Activated CD4-positive, alpha-beta memory T cell treated with anti-CD3 and anti-CD28 coated beads for 36 hours (primary cell): ENCODE data around the gene TMEM200B. TPM values are rescaled to one million over a fixed set of nuclear protein-coding genes. Genes with fewer than 3 reads are reported as not detected.
A peak's percentile ranks its signal among the peaks of the same experiment; 100 is the strongest.
"Not testable (repeated sequence)": the region's sequence is repeated elsewhere in the genome, so short reads cannot be mapped to it uniquely, and the experiment has no call there.

Experiments used
- CTCF ChIA-PET: fragments of 350-600 bp; sonication (Branson Sonifier 250); formaldehyde crosslinking; loops from one replicate; lab custom pipeline; 2021; ENCODE audit warnings: antibody characterized with exemption, inconsistent platforms; lab: Charles Lee
- POLR2A ChIA-PET: fragments of 350-600 bp; sonication (Branson Sonifier 250); formaldehyde crosslinking; loops from one replicate; lab custom pipeline; 2021; ENCODE audit warnings: antibody characterized with exemption; lab: Charles Lee
- DNase-seq: peaks from one replicate; pipeline ENCODE4 v3.0.0-alpha.2; 2020
- H3K27ac Mint-ChIP-seq: one replicate; pipeline ENCODE4 v1.8.0; 2021; ENCODE audit warnings: mixed read lengths
- H3K27me3 Mint-ChIP-seq: one replicate; pipeline ENCODE4 v1.8.0; 2021; ENCODE audit warnings: mixed read lengths
- H3K36me3 Mint-ChIP-seq: one replicate; pipeline ENCODE4 v1.8.0; 2021; ENCODE audit warnings: mixed read lengths
- H3K4me1 Mint-ChIP-seq: one replicate; pipeline ENCODE4 v1.8.0; 2021; ENCODE audit warnings: low read depth, mixed read lengths
- H3K4me3 Mint-ChIP-seq: one replicate; pipeline ENCODE4 v1.8.0; 2021; ENCODE audit warnings: mild to moderate bottlenecking, mixed read lengths
- H3K9me3 Mint-ChIP-seq: one replicate; pipeline ENCODE4 v1.8.0; 2021; ENCODE audit warnings: mixed read lengths
- intact Hi-C: fragments of 100-400 bp; cut with micrococcal nuclease; formaldehyde crosslinking; loops from one replicate; pipeline ENCODE4 v1.15.1; 2023
- total RNA-seq, 2 experiments: library from RNA; stranded (reverse); gene quantifications; one replicate each; pipeline ENCODE4 v1.2.3, GENCODE V29; 2021

TMEM200B gene
- total RNA-seq, 2 experiments from 2014 or later = 1.5 to 2.1 TPM

DNA sequence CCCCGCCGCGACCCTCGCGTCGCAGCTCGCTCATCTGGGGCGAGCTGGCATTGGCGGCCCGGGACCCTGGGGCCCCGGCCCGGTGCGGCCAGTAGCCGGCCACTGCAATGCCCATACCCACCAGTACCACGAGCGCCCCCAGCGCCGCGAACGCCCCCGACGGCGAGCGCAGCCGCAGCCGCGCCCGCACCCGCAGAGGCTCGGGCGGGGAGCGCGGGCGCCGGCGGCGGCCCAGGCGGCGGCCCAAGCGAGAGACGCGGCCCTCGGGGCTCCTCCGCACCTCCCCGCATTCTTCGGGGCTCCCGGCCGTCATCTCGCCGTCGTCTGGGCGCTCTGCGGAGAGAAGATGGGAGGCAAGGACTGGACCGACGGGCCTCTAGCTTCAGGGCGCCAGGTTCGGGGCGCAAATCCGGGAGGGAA, 2.2 kb downstream of the TMEM200B start:
- ChIA-PET CTCF (interaction anchor here (0.6 to 4.5 kb wide), 10 partner anchors 9 to 1332 kb away, joined by 3 to 28 read pairs (median 4); partner anchors contain the start of gene SRSF4), POLR2A (interaction anchor here (0.9 to 1.0 kb wide), 2 partner anchors 58 to 235 kb away, joined by 3 read pairs; no protein-coding TSS in a partner anchor)
- peak; percentile 11 for DNase-seq
- intact Hi-C loops = loop anchor here (1.0 to 5.0 kb wide), 3 partner anchors 61 to 236 kb away; partner anchors contain the start of gene SRSF4
- no peaks in the 10 kb centered on the region for H3K9me3 Mint-ChIP-seq
- no peak overlapping the region for H3K27ac Mint-ChIP-seq
- peaks cover 8% of the 10 kb centered on the region for H3K36me3 Mint-ChIP-seq
- H3K27me3 Mint-ChIP-seq = peaks cover 18% of the 10 kb centered on the region
- H3K4me1 Mint-ChIP-seq = peaks cover 2% of the 10 kb centered on the region
- H3K4me3 Mint-ChIP-seq = peak overlapping the region; percentile 46

DNA sequence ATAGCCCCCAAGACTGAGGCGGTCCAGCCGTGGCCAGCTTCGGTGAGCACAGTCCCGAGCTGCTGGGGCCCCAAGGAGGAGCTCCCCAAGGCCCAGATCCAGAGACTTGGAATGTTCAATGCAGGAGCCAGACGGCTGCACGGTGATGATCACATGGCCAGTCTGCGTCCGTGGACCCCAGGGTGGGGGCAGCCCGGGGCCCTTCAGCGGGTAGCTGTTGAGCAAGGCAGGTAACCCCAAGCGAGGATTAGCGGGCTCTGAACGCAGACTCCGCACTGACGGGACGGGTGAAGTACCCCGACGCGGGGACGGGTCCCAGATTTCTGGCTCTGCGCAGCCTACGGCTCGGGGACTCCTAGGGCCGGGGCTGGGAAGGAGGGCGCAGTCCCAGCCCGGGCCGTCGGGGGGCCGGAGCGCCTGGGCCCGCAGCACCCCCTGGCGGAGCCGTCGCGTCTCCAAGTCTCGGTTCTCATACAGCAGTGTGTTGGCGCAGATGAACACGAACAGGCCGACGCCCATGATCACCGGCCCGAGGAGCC, 2.7 kb downstream of the TMEM200B start:
- Mint-ChIP-seq H3K4me3 (no peak overlapping the region), H3K9me3 (no peaks in the 10 kb centered on the region), H3K27ac (no peak overlapping the region), H3K4me1 (peaks cover 2% of the 10 kb centered on the region), H3K27me3 (peaks cover 16% of the 10 kb centered on the region), H3K36me3 (peaks cover 12% of the 10 kb centered on the region)
- peak; percentile 80 for DNase-seq
- POLR2A ChIA-PET = interaction anchor here (0.9 kb wide), 1 partner anchor 59 kb away, joined by 3 read pairs; no protein-coding TSS in a partner anchor
- CTCF ChIA-PET = interaction anchor here (0.5 to 4.5 kb wide), 7 partner anchors 32 to 335 kb away, joined by 3 to 28 read pairs (median 4); partner anchors contain the start of gene SRSF4
- intact Hi-C loops = loop anchor here (1.0 to 5.0 kb wide), 3 partner anchors 61 to 236 kb away; partner anchors contain the start of gene SRSF4

DNA sequence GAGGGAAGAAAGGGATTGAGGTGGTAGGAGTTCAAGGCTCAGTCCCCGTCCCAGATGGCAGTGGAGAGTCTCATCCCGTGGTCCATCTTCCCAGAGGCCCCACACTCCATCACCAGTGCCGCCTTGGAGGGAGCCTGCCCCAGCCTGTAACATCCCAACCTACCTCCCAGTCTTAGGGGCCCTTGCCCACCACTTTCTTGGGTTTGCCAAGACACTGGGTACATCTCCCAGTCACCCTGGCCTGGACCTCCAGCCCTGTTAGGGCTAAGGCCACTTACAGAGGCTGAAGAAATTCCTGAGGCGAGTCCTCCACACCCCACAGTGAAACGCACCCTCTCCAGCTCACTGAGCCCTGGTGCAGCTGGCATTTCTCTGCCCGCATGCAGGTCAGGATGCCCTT, 3.3 kb downstream of the TMEM200B start:
- CTCF ChIA-PET = interaction anchor here (0.5 to 4.5 kb wide), 6 partner anchors 31 to 334 kb away, joined by 3 to 28 read pairs (median 4); partner anchors contain the start of gene SRSF4
- no peak overlapping the region for H3K27ac Mint-ChIP-seq
- H3K9me3 Mint-ChIP-seq = no peaks in the 10 kb centered on the region
- intact Hi-C loops = loop anchor here (5.0 kb wide), 2 partner anchors 62 to 82 kb away; partner anchors contain the start of gene SRSF4
- H3K36me3 Mint-ChIP-seq = peaks cover 13% of the 10 kb centered on the region
- H3K4me3 Mint-ChIP-seq = no peak overlapping the region
- peaks cover 9% of the 10 kb centered on the region for H3K27me3 Mint-ChIP-seq
- POLR2A ChIA-PET = no interaction called here
- peaks cover 2% of the 10 kb centered on the region for H3K4me1 Mint-ChIP-seq
- no peak for DNase-seq

DNA sequence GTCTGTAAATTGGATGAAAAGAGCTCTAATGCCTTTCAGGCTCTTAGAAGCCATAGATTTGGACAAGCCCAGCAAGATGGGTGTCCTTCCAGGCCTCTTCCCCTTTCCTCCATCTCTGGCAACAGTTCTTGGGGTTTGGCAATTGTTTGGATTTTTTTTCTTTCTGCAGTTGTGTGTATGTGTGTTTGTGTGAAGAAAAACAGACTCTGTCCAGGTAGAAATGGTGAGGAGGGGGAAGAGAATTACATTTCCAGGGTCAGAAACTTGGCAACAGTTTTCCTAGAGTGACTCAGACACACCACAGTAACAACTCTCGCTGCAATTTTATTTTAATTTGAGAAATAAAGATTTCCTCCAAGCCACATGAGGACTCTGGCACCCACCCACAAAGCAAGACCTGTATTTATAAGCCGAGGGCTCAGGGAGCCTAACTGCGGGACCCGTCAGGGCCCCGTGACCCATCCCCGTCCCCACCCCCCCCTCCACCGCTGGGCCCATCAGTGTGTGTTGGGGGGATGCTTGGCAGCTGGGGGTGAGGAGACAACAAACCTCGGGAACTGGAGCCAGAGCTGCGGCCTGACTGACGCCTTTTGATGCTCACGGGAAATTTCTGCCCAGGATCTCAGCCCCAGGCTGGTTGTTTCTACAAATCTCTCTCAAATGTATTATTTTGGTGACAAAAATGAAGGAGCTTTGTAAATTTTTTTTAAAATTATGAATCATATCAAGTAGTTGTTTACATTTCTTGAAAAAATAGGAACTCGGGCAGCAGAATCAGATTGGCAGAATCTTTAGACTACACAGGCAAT, 4.4 kb downstream of the TMEM200B start:
- ChIA-PET CTCF (interaction anchor here (0.7 to 3.2 kb wide), 4 partner anchors 42 to 237 kb away, joined by 3 to 8 read pairs (median 4); no protein-coding TSS in a partner anchor), POLR2A (no interaction called here)
- DNase-seq = no peak
- H3K36me3 Mint-ChIP-seq = peaks cover 13% of the 10 kb centered on the region
- peaks cover 2% of the 10 kb centered on the region for H3K4me1 Mint-ChIP-seq
- intact Hi-C loops = no loop called here
- peaks cover 7% of the 10 kb centered on the region for H3K27me3 Mint-ChIP-seq
- H3K27ac Mint-ChIP-seq = no peak overlapping the region
- H3K4me3 Mint-ChIP-seq = no peak overlapping the region
- H3K9me3 Mint-ChIP-seq = no peaks in the 10 kb centered on the region

- H3K36me3 Mint-ChIP-seq = peaks cover 17% of the 10 kb centered on the region
- no peak overlapping the region for H3K27ac Mint-ChIP-seq
- H3K9me3 Mint-ChIP-seq = no peaks in the 10 kb centered on the region
- ChIA-PET CTCF (interaction anchor here (0.5 to 3.2 kb wide), 5 partner anchors 18 to 488 kb away, joined by 3 to 8 read pairs (median 4); no protein-coding TSS in a partner anchor), POLR2A (interaction anchor here (1.0 kb wide), 1 partner anchor 64 kb away, joined by 3 read pairs; the partner anchor contains the start of gene SRSF4)
- intact Hi-C loops = no loop called here
- no peak overlapping the region for H3K4me3 Mint-ChIP-seq
- DNase-seq = no peak
- H3K27me3 Mint-ChIP-seq = peaks cover 2% of the 10 kb centered on the region
- H3K4me1 Mint-ChIP-seq = peaks cover 9% of the 10 kb centered on the region
These were observed 6.3 kb downstream of the TMEM200B start for GRCh38 chr1:29117381-29117780.

DNA sequence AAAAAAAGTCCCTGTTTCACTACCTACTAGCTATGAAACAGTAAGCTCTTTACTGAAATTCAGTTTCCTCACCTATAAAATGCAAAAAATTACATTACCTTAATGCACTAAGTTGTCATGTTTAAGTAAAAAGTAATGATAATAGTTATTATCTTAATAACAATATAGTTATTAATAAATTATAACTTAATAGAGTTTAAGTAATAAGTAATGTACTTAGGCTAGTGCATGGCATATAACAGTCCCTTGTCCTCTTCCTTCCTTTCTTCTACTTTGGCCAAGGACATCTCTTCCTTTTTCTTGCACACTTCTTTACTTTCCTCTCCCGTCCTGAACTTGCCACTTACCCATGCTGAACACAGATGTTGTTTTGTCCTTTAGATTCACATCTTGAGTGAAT, 9.0 kb downstream of the TMEM200B start:
- Mint-ChIP-seq H3K9me3 (no peaks in the 10 kb centered on the region), H3K36me3 (peaks cover 23% of the 10 kb centered on the region), H3K4me3 (no peak overlapping the region), H3K4me1 (peaks cover 9% of the 10 kb centered on the region), H3K27me3 (no peaks in the 10 kb centered on the region), H3K27ac (no peak overlapping the region)
- intact Hi-C loops = no loop called here
- ChIA-PET CTCF (interaction anchor here (1.6 kb wide), 1 partner anchor 237 kb away, joined by 4 read pairs; no protein-coding TSS in a partner anchor), POLR2A (no interaction called here)
- no peak for DNase-seq

DNA sequence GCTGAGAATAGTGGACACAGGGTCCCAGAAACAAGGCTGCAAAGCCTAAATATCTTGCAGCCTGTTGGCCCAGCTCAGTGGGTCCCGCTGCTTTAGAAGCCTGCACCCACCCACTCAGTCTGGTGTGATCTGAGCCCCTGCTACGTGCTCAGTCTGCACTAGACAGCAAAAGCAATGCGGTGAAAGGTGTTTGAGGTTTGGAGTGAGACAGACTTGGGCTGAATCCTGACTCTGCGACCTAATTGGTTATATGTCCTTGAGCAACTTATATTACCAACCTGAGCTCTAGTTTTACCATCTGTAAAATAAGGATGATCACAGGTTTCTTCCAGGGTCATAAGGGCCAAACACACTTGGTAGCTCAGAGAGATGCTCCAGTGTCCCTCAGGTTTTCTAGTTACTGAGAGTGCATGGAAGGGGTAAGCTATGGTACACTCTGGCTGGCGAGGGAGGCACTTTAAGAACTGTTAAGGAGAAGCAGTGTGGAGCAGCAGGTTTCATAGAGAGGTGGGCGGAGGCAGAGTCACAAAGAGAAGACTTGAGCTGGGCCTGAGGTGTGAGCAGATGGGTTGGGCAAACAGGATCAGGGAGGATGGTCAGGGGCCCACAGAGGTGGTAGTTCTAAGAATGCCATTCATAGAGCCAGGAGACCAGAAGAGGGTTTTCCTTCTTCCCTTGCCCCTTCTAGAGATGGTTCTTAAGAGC, 10.1 kb downstream of the TMEM200B start:
- ChIA-PET CTCF (interaction anchor here (0.7 to 1.6 kb wide), 5 partner anchors 8 to 236 kb away, joined by 3 to 4 read pairs (median 4); no protein-coding TSS in a partner anchor), POLR2A (no interaction called here)
- H3K9me3 Mint-ChIP-seq = no peaks in the 10 kb centered on the region
- peaks cover 30% of the 10 kb centered on the region for H3K36me3 Mint-ChIP-seq
- no peaks in the 10 kb centered on the region for H3K27me3 Mint-ChIP-seq
- intact Hi-C loops = no loop called here
- H3K4me3 Mint-ChIP-seq = no peak overlapping the region
- no peak overlapping the region for H3K27ac Mint-ChIP-seq
- DNase-seq = peak; percentile 16
- H3K4me1 Mint-ChIP-seq = peaks cover 9% of the 10 kb centered on the region

DNA sequence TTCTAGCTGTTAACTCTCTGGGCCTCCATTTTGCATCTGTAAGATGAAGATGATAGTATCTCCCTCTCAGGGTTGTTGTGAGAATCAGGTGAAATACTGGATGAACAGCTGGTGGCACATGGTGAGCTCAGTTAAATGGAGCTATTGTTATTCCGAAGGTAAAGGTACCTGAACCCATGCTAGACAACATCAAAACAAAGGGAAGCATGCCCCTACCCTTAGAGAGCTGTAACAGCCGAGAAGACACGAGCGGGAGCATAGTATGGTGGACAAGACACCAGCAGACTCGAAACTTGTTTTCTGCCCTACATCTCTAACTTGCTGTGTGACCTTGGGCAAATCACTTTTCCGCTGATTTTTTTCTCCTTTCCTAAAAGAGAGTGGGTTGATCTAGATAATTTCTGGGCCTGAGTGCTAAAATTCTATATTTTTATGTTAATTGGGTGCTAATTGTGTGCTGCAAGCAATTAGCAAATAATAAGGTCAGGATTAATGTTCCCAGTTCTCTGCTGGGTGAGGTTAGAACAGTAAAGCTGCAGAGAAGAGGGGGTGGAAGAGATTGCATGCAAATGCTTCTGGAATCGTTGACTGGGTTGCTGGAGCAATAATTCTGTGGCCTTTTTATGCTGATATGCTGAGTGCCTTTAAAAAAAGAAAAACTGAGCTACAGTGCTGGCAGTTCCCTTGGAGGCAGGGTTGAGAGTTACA, 10.8 kb downstream of the TMEM200B start:
- Mint-ChIP-seq H3K27ac (no peak overlapping the region), H3K4me3 (no peak overlapping the region), H3K36me3 (peaks cover 31% of the 10 kb centered on the region), H3K9me3 (no peaks in the 10 kb centered on the region), H3K27me3 (no peaks in the 10 kb centered on the region), H3K4me1 (peaks cover 9% of the 10 kb centered on the region)
- intact Hi-C loops = no loop called here
- ChIA-PET POLR2A (no interaction called here), CTCF (interaction anchor here (0.7 to 1.6 kb wide), 5 partner anchors 9 to 235 kb away, joined by 3 to 4 read pairs (median 4); no protein-coding TSS in a partner anchor)
- no peak for DNase-seq

DNA sequence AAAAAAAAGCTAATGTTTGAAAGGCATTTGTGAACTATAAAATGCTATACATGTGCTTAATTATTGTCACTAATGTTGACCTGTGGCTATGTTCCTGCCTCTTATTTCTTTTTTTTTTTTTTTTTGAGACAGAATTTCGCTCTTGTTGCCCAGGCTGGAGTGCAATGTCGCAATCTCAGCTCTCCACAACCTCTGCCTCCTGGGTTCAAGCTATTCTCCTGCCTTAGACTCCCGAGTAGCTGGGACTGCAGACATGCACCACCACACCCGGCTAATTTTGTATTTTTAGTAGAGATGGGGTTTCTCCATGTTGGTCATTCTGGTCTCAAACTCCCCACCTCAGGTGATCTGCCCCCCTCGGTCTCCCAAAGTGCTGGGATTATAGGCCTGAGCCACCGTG, 15.7 kb downstream of the TMEM200B start:
- H3K27ac Mint-ChIP-seq, H3K9me3 Mint-ChIP-seq, H3K4me3 Mint-ChIP-seq, H3K4me1 Mint-ChIP-seq, H3K27me3 Mint-ChIP-seq, intact Hi-C loops, DNase-seq: not testable (repeated sequence)
- POLR2A ChIA-PET = interaction anchor here (0.6 kb wide), 1 partner anchor 23 kb away, joined by 3 read pairs; no protein-coding TSS in a partner anchor
- peaks cover 17% of the 10 kb centered on the region for H3K36me3 Mint-ChIP-seq
- CTCF ChIA-PET = interaction anchor here (0.7 to 1.2 kb wide), 2 partner anchors 231 to 338 kb away, joined by 3 read pairs; no protein-coding TSS in a partner anchor

DNA sequence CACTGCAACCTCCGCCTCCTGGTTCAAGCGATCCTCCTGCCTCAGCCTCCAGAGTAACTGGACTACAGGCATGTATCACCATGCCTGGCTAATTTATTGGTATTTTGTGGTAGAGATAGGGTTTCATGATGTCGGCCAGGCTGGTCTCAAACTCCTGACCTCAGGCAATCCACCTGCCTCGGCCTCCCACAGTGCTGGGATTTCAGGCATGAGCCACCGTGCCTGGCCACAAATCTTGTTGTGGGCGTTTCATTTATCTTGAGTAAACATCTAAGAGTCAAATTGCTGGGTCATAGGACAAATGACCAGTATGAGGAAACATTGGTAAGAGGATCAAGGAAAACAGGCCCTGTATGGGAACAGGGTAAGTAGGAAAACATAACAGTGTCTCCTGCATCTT, 17.9 kb downstream of the TMEM200B start:
- ChIA-PET POLR2A (no interaction called here), CTCF (no interaction called here)
- no peaks in the 10 kb centered on the region for H3K27me3 Mint-ChIP-seq
- H3K9me3 Mint-ChIP-seq = no peaks in the 10 kb centered on the region
- H3K36me3 Mint-ChIP-seq = peaks cover 19% of the 10 kb centered on the region
- no peaks in the 10 kb centered on the region for H3K4me1 Mint-ChIP-seq
- H3K4me3 Mint-ChIP-seq = no peak overlapping the region
- no peak for DNase-seq
- intact Hi-C loops = no loop called here
- H3K27ac Mint-ChIP-seq = no peak overlapping the region

DNA sequence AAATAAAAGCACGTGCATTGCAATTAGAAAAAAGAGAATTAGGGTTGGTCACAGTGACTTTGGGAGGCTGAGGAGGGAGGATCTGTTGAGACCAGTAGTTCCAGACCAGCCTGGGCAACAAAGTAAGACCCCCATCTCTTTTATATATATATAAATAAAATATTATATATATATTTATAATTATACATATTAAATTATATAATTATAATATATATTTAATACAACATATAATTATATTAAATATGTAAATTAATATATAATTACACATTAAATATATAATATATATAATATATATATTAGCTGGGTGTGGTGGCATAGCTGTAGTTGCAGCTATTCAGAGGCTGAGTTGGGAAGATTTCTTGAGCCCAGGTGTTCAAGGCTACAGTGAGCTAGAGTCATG, 23.2 kb downstream of the TMEM200B start:
- Mint-ChIP-seq H3K27me3 (no peaks in the 10 kb centered on the region), H3K27ac (no peak overlapping the region), H3K36me3 (peaks cover 20% of the 10 kb centered on the region), H3K9me3 (no peaks in the 10 kb centered on the region), H3K4me1 (peaks cover 7% of the 10 kb centered on the region), H3K4me3 (no peak overlapping the region)
- intact Hi-C loops = no loop called here
- ChIA-PET POLR2A (no interaction called here), CTCF (interaction anchor here (0.6 kb wide), 1 partner anchor 148 kb away, joined by 4 read pairs; no protein-coding TSS in a partner anchor)
- DNase-seq = no peak
